Neutrophil (primary cell): ENCODE results near the gene PAQR8.
A peak's percentile ranks its signal among the peaks of the same experiment; 100 is the strongest.

Experiments
- H3K27ac ChIP-seq: fragments of 200-600 bp; sonication (generic); 2 replicates; pipeline ENCODE4 v1.5.1; 2016; ENCODE audit warnings: mild to moderate bottlenecking, moderate library complexity
- H3K27me3 ChIP-seq: fragments of 200-600 bp; sonication (generic); 2 replicates; pipeline ENCODE4 v1.6.0; 2016; ENCODE audit warnings: mild to moderate bottlenecking
- H3K36me3 ChIP-seq: fragments of 200-600 bp; sonication (generic); 2 replicates; pipeline ENCODE4 v1.5.1; 2017
- H3K4me1 ChIP-seq, 2 experiments: fragments of 200-600 bp in 1 of 2; sonication (generic) in 1 of 2; 1 replicate in 1 of 2; 2 replicates in 1 of 2; pipeline versions ENCODE4 v1.5.1 to v1.6.1; 2013 to 2016; ENCODE audit warnings: low read depth in 1 of 2, low read length in 1 of 2, mild to moderate bottlenecking in 1 of 2, moderate library complexity in 1 of 2; ENCODE audit not compliant: control insufficient read depth in 1 of 2, insufficient read depth in 1 of 2
- H3K4me3 ChIP-seq, 2 experiments: fragments of 200-600 bp in 1 of 2; sonication (generic) in 1 of 2; 1 replicate in 1 of 2; 2 replicates in 1 of 2; pipeline ENCODE4 v1.5.1; 2013 to 2016; ENCODE audit warnings: low read depth in 1 of 2, low read length in 1 of 2, mild to moderate bottlenecking in 1 of 2, moderate library complexity in 1 of 2
- H3K9me3 ChIP-seq: fragments of 200-600 bp; sonication (generic); 2 replicates; pipeline ENCODE4 v1.5.1; 2016
- TF ChIP-seq, protein P1 (sequence below): fragments of 200-600 bp; sonication (generic); IDR thresholded peaks from 2 replicates; pipeline ENCODE4 v1.5.1; 2016; ENCODE audit warnings: antibody characterized with exemption

The PAQR8 gene

DNA sequence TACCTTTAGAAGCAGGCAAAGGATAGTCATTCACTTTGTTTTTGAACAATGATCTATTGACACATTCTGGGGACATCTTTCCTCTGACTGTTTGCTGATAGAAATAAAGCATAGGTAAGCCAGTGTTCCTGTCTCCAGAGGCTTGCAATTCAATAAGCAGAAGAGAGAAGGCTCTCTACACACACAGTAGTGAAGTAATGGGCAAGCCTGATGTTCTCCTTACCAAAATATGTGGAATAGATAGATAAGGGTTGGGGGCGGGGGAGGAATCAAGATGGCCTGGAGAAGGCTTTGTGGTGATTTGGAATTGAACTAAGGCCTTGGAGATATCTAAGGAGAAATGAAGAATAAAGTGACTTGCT, 27.3 kb downstream of the PAQR8 start:
- H3K9me3 ChIP-seq: no peaks in the 10 kb centered on the region
- H3K27ac ChIP-seq: no peak overlapping the region
- no peaks in the 10 kb centered on the region for H3K27me3 ChIP-seq
- H3K36me3 ChIP-seq: no peaks in the 10 kb centered on the region
- peaks cover 23 to 25% of the 10 kb centered on the region in 2 experiments for H3K4me1 ChIP-seq
- TF ChIP-seq, protein P1, sequence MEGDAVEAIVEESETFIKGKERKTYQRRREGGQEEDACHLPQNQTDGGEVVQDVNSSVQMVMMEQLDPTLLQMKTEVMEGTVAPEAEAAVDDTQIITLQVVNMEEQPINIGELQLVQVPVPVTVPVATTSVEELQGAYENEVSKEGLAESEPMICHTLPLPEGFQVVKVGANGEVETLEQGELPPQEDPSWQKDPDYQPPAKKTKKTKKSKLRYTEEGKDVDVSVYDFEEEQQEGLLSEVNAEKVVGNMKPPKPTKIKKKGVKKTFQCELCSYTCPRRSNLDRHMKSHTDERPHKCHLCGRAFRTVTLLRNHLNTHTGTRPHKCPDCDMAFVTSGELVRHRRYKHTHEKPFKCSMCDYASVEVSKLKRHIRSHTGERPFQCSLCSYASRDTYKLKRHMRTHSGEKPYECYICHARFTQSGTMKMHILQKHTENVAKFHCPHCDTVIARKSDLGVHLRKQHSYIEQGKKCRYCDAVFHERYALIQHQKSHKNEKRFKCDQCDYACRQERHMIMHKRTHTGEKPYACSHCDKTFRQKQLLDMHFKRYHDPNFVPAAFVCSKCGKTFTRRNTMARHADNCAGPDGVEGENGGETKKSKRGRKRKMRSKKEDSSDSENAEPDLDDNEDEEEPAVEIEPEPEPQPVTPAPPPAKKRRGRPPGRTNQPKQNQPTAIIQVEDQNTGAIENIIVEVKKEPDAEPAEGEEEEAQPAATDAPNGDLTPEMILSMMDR: no peak
- H3K4me3 ChIP-seq: no peak overlapping the region

DNA sequence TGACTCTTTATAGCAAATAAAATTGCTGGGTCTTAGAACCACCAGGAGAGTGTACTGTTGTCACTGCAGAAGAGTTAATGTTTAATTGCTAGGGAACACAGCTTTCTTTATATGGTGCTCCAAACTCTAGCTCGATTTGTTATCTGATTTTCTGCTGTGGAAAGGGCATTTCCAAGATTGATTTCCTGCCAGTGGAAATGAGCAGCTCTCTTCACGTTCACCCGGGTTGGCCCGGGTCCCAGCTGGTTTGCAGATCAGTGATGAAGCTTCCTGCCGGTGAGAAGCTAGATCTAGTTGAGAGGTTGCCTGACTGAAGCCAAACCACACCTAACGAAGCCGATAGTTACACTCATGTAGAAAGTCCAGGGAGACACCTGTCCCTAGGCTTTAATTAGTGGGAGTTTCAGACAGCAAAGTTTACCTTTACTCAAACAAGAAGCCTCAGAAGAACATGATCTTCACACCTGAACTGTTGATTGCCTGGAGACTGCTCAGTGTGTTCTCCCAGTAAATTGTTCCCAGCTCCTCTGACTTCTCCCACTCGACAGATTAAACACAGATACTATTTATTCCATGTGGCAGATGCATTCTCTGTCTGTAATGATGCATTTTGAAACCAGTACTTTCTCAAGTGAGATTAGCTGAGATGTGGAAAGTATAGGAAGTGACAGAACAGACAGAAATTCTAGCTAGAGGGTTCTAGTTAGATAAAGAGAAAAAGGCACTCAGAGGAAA, 27.8 kb downstream of the PAQR8 start:
- TF ChIP-seq, protein P1: no peak
- Histone ChIP-seq H3K27me3 (no peaks in the 10 kb centered on the region), H3K4me1 (peaks cover 20 to 22% of the 10 kb centered on the region in 2 experiments), H3K4me3 (no peak overlapping the region), H3K36me3 (no peaks in the 10 kb centered on the region), H3K9me3 (no peaks in the 10 kb centered on the region), H3K27ac (peak overlapping the region; percentile 27)

DNA sequence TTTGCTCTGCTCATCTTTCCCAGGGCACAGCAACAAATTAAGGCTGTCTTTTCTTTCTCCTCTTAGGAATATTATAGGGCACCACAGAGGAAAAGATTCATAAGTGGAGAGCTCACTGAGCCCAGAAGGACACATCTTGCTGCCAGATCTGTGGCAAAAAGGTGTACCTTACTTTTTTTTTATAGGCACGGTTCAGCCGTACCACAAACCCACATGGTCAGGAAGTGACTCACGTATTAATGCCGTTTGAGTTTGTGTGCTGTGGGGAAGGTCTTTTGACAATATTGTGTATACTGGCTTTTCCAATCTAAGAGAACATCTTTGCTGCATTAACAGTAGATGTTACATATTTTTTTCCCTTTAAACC, 28.4 kb downstream of the PAQR8 start:
- TF ChIP-seq, protein P1: no peak
- H3K4me3 ChIP-seq: no peak overlapping the region
- peak overlapping the region; percentile 27 for H3K27ac ChIP-seq
- peaks cover 20 to 22% of the 10 kb centered on the region in 2 experiments for H3K4me1 ChIP-seq
- no peaks in the 10 kb centered on the region for H3K36me3 ChIP-seq
- H3K27me3 ChIP-seq: no peaks in the 10 kb centered on the region
- H3K9me3 ChIP-seq: no peaks in the 10 kb centered on the region

DNA sequence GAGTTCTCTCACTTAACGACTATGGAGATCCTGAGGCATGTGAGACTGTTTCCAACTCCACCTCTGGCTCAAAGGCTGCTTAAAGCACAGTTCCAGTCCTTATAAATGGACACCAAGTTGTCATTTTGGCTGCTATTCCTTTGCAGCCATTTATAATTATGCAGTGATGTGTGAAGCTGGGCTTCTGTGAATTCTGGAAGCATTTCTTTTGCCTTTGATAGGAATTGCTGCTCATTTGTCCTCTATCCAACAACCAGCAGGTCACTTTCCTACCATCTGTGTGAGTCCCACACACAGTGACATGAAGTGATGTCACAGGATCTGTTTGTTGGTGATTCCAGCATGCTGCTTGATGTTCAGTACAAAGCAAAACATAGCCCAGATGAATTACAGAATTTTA, 29.6 kb downstream of the PAQR8 start:
- H3K36me3 ChIP-seq: no peaks in the 10 kb centered on the region
- H3K4me1 ChIP-seq: peaks cover 20 to 22% of the 10 kb centered on the region in 2 experiments
- H3K4me3 ChIP-seq: no peak overlapping the region
- H3K9me3 ChIP-seq: no peaks in the 10 kb centered on the region
- H3K27ac ChIP-seq: no peak overlapping the region
- TF ChIP-seq, protein P1: no peak
- H3K27me3 ChIP-seq: no peaks in the 10 kb centered on the region

DNA sequence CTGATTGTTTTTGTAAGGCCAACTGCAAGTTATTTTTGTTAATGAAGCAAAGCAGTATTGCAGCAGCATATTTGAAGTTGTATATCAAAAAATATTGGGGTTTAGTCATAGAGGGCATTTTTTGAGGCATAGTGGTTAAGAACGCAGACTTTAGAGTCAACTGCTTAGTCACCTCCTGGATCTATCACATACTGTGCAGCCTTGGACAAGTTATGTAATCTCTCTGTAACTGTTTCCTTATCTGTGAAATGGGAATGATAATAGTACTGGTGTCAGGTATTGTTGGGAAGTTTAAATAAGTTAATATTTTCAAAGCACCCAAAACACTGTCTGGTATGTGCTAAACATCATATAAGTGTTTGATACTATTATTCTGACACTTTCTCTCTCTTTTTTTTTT, 31.0 kb downstream of the PAQR8 start:
- Histone ChIP-seq H3K9me3 (no peaks in the 10 kb centered on the region), H3K27ac (no peak overlapping the region), H3K4me1 (peaks cover 20 to 22% of the 10 kb centered on the region in 2 experiments), H3K36me3 (no peaks in the 10 kb centered on the region), H3K27me3 (no peaks in the 10 kb centered on the region), H3K4me3 (no peak overlapping the region)
- TF ChIP-seq, protein P1: no peak
